Measurements from ENCODE around the gene EEF1AKMT3. TPM values are rescaled to one million over a fixed set of nuclear protein-coding genes. Genes with fewer than 3 reads are reported as not detected.
"Not testable (repeated sequence)": the region's sequence is repeated elsewhere in the genome, so short reads cannot be mapped to it uniquely, and the experiment has no call there.

EEF1AKMT3 gene
- total RNA-seq, 3 donors from 2014 or later, result 5.3 to 7.3 (median 6.2) TPM

- H3K36me3 ChIP-seq (ENCODE audit: low read depth), result no peaks in the 10 kb centered on the region
- no peak overlapping the region for H3K4me3 ChIP-seq
- DNase-seq (no peak), ATAC-seq (no peak)
- TF ChIP-seq CTCF (IDR thresholded peaks at IDR 0.05), result no peak
- H3K9me3 ChIP-seq, result no peaks in the 10 kb centered on the region
- H3K4me1 ChIP-seq (ENCODE audit: low read depth), result peaks cover 28% of the 10 kb centered on the region
- intact Hi-C loops (cut with DNase I, micrococcal nuclease), result no loop called here
Observed at GRCh38 chr12:57767876-57768275, 4.5 kb upstream of the EEF1AKMT3 start.

GRCh38 chr12:57769594-57769993 is 2.8 kb upstream of the EEF1AKMT3 start:
- H3K9me3 ChIP-seq, result no peaks in the 10 kb centered on the region
- peaks cover 34% of the 10 kb centered on the region for H3K4me1 ChIP-seq (ENCODE audit: low read depth)
- DNase-seq (no peak), ATAC-seq (no peak)
- no peak overlapping the region for H3K4me3 ChIP-seq
- TF ChIP-seq CTCF (IDR thresholded peaks at IDR 0.05), result no peak
- intact Hi-C loops (cut with DNase I, micrococcal nuclease), result no loop called here
- no peaks in the 10 kb centered on the region for H3K36me3 ChIP-seq (ENCODE audit: low read depth)

- Histone ChIP-seq H3K4me3 (no peak overlapping the region), H3K4me1 (ENCODE audit: low read depth) (peaks cover 28% of the 10 kb centered on the region), H3K9me3 (no peaks in the 10 kb centered on the region), H3K36me3 (ENCODE audit: low read depth) (no peaks in the 10 kb centered on the region)
- DNase-seq (no peak), ATAC-seq (no peak)
- intact Hi-C loops (cut with DNase I, micrococcal nuclease), result no loop called here
- no peak for TF ChIP-seq CTCF (IDR thresholded peaks at IDR 0.05)
Observed at GRCh38 chr12:57770734-57771133, 1.7 kb upstream of the EEF1AKMT3 start.

DNA sequence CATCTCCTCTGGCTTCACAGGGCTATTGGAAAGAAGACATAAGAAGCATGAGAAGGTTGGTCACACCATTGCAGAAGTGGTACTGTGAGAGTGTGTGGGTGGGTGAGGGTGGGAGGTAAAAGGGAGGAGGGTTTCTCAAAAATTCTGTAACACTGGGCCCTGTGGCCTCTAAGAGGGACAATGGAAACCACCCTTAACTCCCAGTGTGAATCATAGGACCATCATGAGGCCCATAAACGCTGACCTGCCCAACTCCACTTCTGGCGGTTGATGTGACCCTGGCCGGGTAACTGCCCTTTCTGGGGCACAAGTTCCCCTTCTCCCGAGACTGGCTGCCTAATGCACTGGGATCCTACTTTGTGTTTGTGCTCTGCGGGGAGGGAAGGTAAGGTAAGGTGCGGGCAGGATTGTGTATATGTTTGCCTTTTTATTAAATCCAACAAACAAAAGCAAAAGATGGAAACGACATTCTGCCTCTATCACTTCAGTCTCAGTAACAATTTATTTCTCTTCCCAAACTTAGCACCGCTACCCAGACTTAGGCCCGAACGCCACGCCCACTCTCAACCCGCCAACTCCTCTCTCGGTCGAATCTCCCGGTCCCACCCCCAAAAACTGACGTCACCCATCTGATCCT is 1.1 kb upstream of the EEF1AKMT3 start:
- Histone ChIP-seq H3K4me1 (ENCODE audit: low read depth) (peaks cover 22% of the 10 kb centered on the region), H3K9me3 (no peaks in the 10 kb centered on the region), H3K4me3 (peak overlapping the region; percentile 50), H3K36me3 (ENCODE audit: low read depth) (no peaks in the 10 kb centered on the region)
- intact Hi-C loops (cut with DNase I, micrococcal nuclease), result no loop called here
- ATAC-seq (peak; percentile 69), DNase-seq (peak; percentile 86 to 92 (median 91))
- no peak for TF ChIP-seq CTCF (IDR thresholded peaks at IDR 0.05)

GRCh38 chr12:57771873-57772428 is 463 bp upstream of the EEF1AKMT3 start, which contains the start of gene METTL1:
Gene METTL1, minus strand, starts transcription at chr12:57772105. Its CDS starts 22 bp downstream, at chr12:57772083.
- intact Hi-C loops (cut with DNase I, micrococcal nuclease), result no loop called here
- no peak for TF ChIP-seq CTCF (IDR thresholded peaks at IDR 0.05)
- H3K4me1 ChIP-seq (ENCODE audit: low read depth), result peaks cover 16% of the 10 kb centered on the region
- H3K9me3 ChIP-seq, result no peaks in the 10 kb centered on the region
- DNase-seq (peak; percentile 95 to 97 (median 97)), ATAC-seq (peak; percentile 96)
- H3K4me3 ChIP-seq, result peak within 1 kb of the TSS; percentile 50
- no peaks in the 10 kb centered on the region for H3K36me3 ChIP-seq (ENCODE audit: low read depth)

- H3K4me1 ChIP-seq (ENCODE audit: low read depth), result peaks cover 14% of the 10 kb centered on the region
- H3K9me3 ChIP-seq; H3K36me3 ChIP-seq (ENCODE audit: low read depth); DNase-seq; intact Hi-C loops (cut with DNase I, micrococcal nuclease); H3K4me3 ChIP-seq; ATAC-seq: not testable (repeated sequence)
Observed at GRCh38 chr12:57774634-57775033, 2.2 kb downstream of the EEF1AKMT3 start.

Data from mucosa of descending colon (tissue), 3 donors.